ENCODE data around the gene RBM38. TPM values are rescaled to one million over a fixed set of nuclear protein-coding genes. Genes with fewer than 3 reads are reported as not detected.

RBM38 gene
- total RNA-seq, 2 experiments from 2014 or later = 53.8 to 57.1 TPM

GRCh38 chr20:57399587-57400155 lies 8.5 kb downstream of the RBM38 start:
- Mint-ChIP-seq H3K9me3 (ENCODE audit: insufficient read depth) (no peaks in the 10 kb centered on the region), H3K36me3 (ENCODE audit: low read depth) (peaks cover 78% of the 10 kb centered on the region), H3K4me3 (peak overlapping the region; percentile 81), H3K4me1 (ENCODE audit: low read depth) (peaks cover 92% of the 10 kb centered on the region), H3K27me3 (ENCODE audit: low read depth) (no peaks in the 10 kb centered on the region), H3K27ac (peak overlapping the region; percentile 94)
- ChIA-PET CTCF (interaction anchor here (0.5 to 2.6 kb wide), 5 partner anchors 10 to 96 kb away, joined by 3 to 20 read pairs (median 7); no protein-coding TSS in a partner anchor), POLR2A (interaction anchor here (1.1 to 3.2 kb wide), 2 partner anchors 10 to 55 kb away, joined by 5 to 18 read pairs; partner anchors contain the start of gene RBM38)
- DNase-seq = no peak
- no peak for ATAC-seq

GRCh38 chr20:57400231-57400701 lies 9.1 kb downstream of the RBM38 start:
- DNase-seq (no peak), ATAC-seq (no peak)
- Mint-ChIP-seq H3K36me3 (ENCODE audit: low read depth) (peaks cover 77% of the 10 kb centered on the region), H3K4me3 (no peak overlapping the region), H3K27ac (no peak overlapping the region), H3K4me1 (ENCODE audit: low read depth) (peaks cover 88% of the 10 kb centered on the region), H3K27me3 (ENCODE audit: low read depth) (no peaks in the 10 kb centered on the region), H3K9me3 (ENCODE audit: insufficient read depth) (no peaks in the 10 kb centered on the region)
- CTCF ChIA-PET = interaction anchor here (0.9 to 2.6 kb wide), 5 partner anchors 11 to 73 kb away, joined by 3 to 20 read pairs (median 7); no protein-coding TSS in a partner anchor
- POLR2A ChIA-PET = interaction anchor here (0.6 to 3.2 kb wide), 2 partner anchors 10 to 1850 kb away, joined by 3 to 18 read pairs; partner anchors contain the start of gene RBM38

- Mint-ChIP-seq H3K27me3 (ENCODE audit: low read depth) (no peaks in the 10 kb centered on the region), H3K36me3 (ENCODE audit: low read depth) (peaks cover 71% of the 10 kb centered on the region), H3K27ac (peak overlapping the region; percentile 30), H3K4me1 (ENCODE audit: low read depth) (peaks cover 83% of the 10 kb centered on the region), H3K9me3 (ENCODE audit: insufficient read depth) (no peaks in the 10 kb centered on the region), H3K4me3 (no peak overlapping the region)
- ChIA-PET CTCF (interaction anchor here (0.7 to 2.0 kb wide), 6 partner anchors 14 to 74 kb away, joined by 3 to 7 read pairs (median 3); no protein-coding TSS in a partner anchor), POLR2A (interaction anchor here (0.6 to 1.7 kb wide), 2 partner anchors 8 to 1849 kb away, joined by 3 to 9 read pairs; no protein-coding TSS in a partner anchor)
- DNase-seq = no peak
- no peak for ATAC-seq
Observed at GRCh38 chr20:57400821-57401564, 9.8 kb downstream of the RBM38 start.

DNA sequence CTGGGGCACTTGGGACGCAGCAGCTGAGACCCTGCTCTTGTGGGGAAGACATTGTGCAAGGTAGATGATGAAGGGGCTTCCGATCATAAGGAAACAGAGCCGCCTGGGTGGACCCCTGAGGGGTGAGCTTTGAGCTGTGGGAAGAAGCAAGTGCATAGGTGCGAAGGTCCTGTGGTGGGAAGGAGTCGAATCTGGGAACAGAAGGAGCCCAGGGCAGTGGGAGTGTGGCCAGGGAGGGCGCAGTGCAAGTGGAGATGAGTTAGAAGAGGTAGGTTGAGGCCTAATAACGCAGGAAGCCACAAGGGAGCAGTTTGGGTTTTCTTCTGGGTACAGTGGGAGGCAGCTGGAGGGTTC lies 10.3 kb downstream of the RBM38 start:
- Mint-ChIP-seq H3K9me3 (ENCODE audit: insufficient read depth) (no peaks in the 10 kb centered on the region), H3K27me3 (ENCODE audit: low read depth) (no peaks in the 10 kb centered on the region), H3K4me1 (ENCODE audit: low read depth) (peaks cover 77% of the 10 kb centered on the region), H3K4me3 (no peak overlapping the region), H3K27ac (peak overlapping the region; percentile 30), H3K36me3 (ENCODE audit: low read depth) (peaks cover 67% of the 10 kb centered on the region)
- ATAC-seq (no peak), DNase-seq (no peak)
- ChIA-PET POLR2A (interaction anchor here (1.7 kb wide), 1 partner anchor 9 kb away, joined by 9 read pairs; no protein-coding TSS in a partner anchor), CTCF (interaction anchor here (0.7 to 2.0 kb wide), 5 partner anchors 32 to 74 kb away, joined by 3 to 7 read pairs (median 3); no protein-coding TSS in a partner anchor)

DNA sequence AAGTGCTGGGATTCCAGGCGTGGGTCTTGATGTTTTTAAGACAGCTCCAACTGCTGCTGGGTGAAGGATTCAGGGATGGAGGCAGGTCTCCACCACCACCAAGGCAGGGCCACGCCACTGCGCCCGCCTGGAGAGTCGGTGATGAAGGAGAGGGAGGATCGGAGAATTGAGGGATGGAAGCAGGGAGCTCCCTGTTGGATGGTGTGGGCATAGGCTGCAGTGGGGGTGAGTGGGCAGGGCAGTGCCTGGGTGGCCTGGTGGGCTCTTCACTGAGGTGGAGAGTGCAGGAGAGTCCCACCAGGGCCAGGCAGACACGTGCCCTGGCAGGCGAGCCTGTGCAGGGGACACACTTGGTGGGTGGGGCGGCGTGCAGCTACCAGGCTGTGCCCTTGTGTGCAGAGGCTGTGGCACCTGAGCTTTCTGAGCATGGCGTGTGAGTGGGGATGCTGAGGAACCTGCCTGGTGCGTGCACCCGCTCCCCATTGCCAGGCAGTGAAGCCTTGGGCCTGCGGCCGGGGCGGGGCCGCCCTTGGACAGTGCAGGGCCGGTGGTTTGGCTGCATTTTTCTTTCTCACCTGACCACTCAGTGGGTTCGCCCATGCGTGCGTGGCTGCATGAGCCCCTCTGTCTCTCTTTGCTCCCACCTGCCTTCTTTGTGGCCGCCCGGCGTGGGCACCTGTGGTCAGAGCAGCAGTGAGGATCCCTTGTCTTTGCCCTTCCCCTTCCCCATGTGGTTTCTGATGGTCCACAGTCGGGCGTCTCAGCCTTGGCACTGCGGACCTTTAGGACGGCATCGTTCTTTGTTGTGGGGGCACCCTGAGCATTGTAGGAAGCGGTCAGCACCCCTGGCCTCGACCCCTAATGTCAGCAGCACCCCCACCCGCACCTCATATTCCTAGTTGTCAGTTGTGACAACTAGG lies 11.3 kb downstream of the RBM38 start:
- Mint-ChIP-seq H3K27ac (no peak overlapping the region), H3K36me3 (ENCODE audit: low read depth) (peaks cover 65% of the 10 kb centered on the region), H3K27me3 (ENCODE audit: low read depth) (no peaks in the 10 kb centered on the region), H3K4me3 (no peak overlapping the region), H3K4me1 (ENCODE audit: low read depth) (peaks cover 68% of the 10 kb centered on the region), H3K9me3 (ENCODE audit: insufficient read depth) (no peaks in the 10 kb centered on the region)
- POLR2A ChIA-PET = interaction anchor here (1.7 kb wide), 1 partner anchor 10 kb away, joined by 9 read pairs; no protein-coding TSS in a partner anchor
- CTCF ChIA-PET = interaction anchor here (1.1 to 2.0 kb wide), 5 partner anchors 21 to 73 kb away, joined by 3 to 7 read pairs (median 3); no protein-coding TSS in a partner anchor
- ATAC-seq (no peak), DNase-seq (no peak)

GRCh38 chr20:57403216-57403615 lies 12.0 kb downstream of the RBM38 start:
- H3K4me3 Mint-ChIP-seq = no peak overlapping the region
- ChIA-PET CTCF (interaction anchor here (1.1 kb wide), 1 partner anchor 22 kb away, joined by 3 read pairs; no protein-coding TSS in a partner anchor), POLR2A (interaction anchor here (0.8 kb wide), 1 partner anchor 11 kb away, joined by 3 read pairs; no protein-coding TSS in a partner anchor)
- no peak for ATAC-seq
- no peaks in the 10 kb centered on the region for H3K9me3 Mint-ChIP-seq (ENCODE audit: insufficient read depth)
- no peak overlapping the region for H3K27ac Mint-ChIP-seq
- H3K4me1 Mint-ChIP-seq (ENCODE audit: low read depth) = peaks cover 60% of the 10 kb centered on the region
- no peaks in the 10 kb centered on the region for H3K27me3 Mint-ChIP-seq (ENCODE audit: low read depth)
- H3K36me3 Mint-ChIP-seq (ENCODE audit: low read depth) = peaks cover 65% of the 10 kb centered on the region
- no peak for DNase-seq

- peaks cover 61% of the 10 kb centered on the region for H3K36me3 Mint-ChIP-seq (ENCODE audit: low read depth)
Observed at GRCh38 chr20:57404006-57404405, 12.8 kb downstream of the RBM38 start.

GRCh38 chr20:57404419-57405072 lies 13.3 kb downstream of the RBM38 start:
- no peak overlapping the region for H3K27ac Mint-ChIP-seq
- ChIA-PET POLR2A (interaction anchor here (0.8 kb wide), 1 partner anchor 9 kb away, joined by 3 read pairs; no protein-coding TSS in a partner anchor), CTCF (no interaction called here)

More at GRCh38 chr20:57404006-57404405, 12.8 kb downstream of the RBM38 start:
- H3K27ac Mint-ChIP-seq = no peak overlapping the region
- ChIA-PET POLR2A (interaction anchor here (0.8 kb wide), 1 partner anchor 8 kb away, joined by 3 read pairs; no protein-coding TSS in a partner anchor), CTCF (interaction anchor here (1.1 kb wide), 1 partner anchor 22 kb away, joined by 3 read pairs; no protein-coding TSS in a partner anchor)
- peaks cover 54% of the 10 kb centered on the region for H3K4me1 Mint-ChIP-seq (ENCODE audit: low read depth)
- no peak overlapping the region for H3K4me3 Mint-ChIP-seq
- DNase-seq (no peak), ATAC-seq (no peak)
- no peaks in the 10 kb centered on the region for H3K9me3 Mint-ChIP-seq (ENCODE audit: insufficient read depth)
- no peaks in the 10 kb centered on the region for H3K27me3 Mint-ChIP-seq (ENCODE audit: low read depth)

DNA sequence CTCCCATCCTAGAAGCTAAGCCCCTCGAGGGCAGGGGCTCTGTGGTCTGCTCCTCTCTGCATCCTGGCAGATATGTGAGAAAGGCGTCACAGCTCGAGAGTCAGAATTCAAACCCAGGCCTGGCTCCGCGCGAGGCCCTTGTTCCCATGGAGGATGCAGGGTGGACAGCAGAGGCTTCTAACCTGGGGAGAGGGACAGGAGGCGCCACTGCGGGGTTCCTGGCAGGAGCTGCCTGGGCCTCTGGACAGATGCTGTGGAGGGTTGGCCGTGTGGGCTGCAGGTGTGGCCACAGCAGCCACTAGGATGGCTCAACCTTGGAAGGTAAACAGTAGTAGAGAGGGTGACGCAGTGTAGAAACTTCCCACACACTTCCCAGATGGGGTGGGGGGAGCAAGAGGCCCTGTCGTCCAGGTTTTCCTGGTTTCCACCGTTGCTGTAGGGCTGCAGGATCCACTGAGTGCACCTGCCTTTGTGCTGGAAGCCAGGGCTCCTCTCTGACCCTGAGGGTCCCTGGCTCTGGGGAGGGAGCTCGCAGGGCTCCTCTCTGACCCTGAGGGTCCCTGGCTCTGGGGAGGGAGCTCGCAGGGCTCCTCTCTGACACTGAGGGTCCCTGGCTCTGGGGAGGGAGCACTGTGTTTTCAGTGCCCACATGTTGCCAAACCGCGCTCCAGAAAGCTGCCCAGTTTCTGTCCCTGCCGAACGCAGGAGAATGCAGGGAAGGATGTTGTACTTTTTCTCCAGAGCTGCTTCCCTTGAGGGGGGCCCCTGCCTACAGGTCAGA lies 14.2 kb downstream of the RBM38 start:
- POLR2A ChIA-PET = interaction anchor here (0.6 to 0.7 kb wide), 2 partner anchors 26 to 1013 kb away, joined by 3 to 5 read pairs; partner anchors contain the start of genes AURKA and CSTF1
- peaks cover 55% of the 10 kb centered on the region for H3K36me3 Mint-ChIP-seq (ENCODE audit: low read depth)

More at GRCh38 chr20:57404419-57405072, 13.3 kb downstream of the RBM38 start:
- DNase-seq = no peak
- H3K4me1 Mint-ChIP-seq (ENCODE audit: low read depth) = peaks cover 49% of the 10 kb centered on the region
- no peaks in the 10 kb centered on the region for H3K9me3 Mint-ChIP-seq (ENCODE audit: insufficient read depth)
- no peaks in the 10 kb centered on the region for H3K27me3 Mint-ChIP-seq (ENCODE audit: low read depth)
- H3K36me3 Mint-ChIP-seq (ENCODE audit: low read depth) = peaks cover 60% of the 10 kb centered on the region
- no peak for ATAC-seq
- H3K4me3 Mint-ChIP-seq = no peak overlapping the region

GRCh38 chr20:57407541-57407956 lies 16.4 kb downstream of the RBM38 start:
- Mint-ChIP-seq H3K27me3 (ENCODE audit: low read depth) (no peaks in the 10 kb centered on the region), H3K4me1 (ENCODE audit: low read depth) (peaks cover 34% of the 10 kb centered on the region), H3K36me3 (ENCODE audit: low read depth) (peaks cover 36% of the 10 kb centered on the region), H3K9me3 (ENCODE audit: insufficient read depth) (no peaks in the 10 kb centered on the region), H3K27ac (peak overlapping the region; percentile 39), H3K4me3 (no peak overlapping the region)
- ATAC-seq (no peak), DNase-seq (no peak)
- POLR2A ChIA-PET = interaction anchor here (1.3 kb wide), 1 partner anchor 15 kb away, joined by 4 read pairs; no protein-coding TSS in a partner anchor
- CTCF ChIA-PET = no interaction called here

More for the DNA sequence above, 14.2 kb downstream of the RBM38 start:
- Mint-ChIP-seq H3K9me3 (ENCODE audit: insufficient read depth) (no peaks in the 10 kb centered on the region), H3K27ac (no peak overlapping the region), H3K4me3 (no peak overlapping the region), H3K27me3 (ENCODE audit: low read depth) (no peaks in the 10 kb centered on the region), H3K4me1 (ENCODE audit: low read depth) (peaks cover 40% of the 10 kb centered on the region)
- DNase-seq = no peak
- CTCF ChIA-PET = no interaction called here
- ATAC-seq = no peak

Measured in activated CD8-positive, alpha-beta T cell treated with anti-CD3 and anti-CD28 coated beads, Interleukin-2, amount 10 ng/mL, durations not matched to agents 7 days and 5 days (primary cell).